Astrocyte (in vitro differentiated cells and primary cell): Measurements from ENCODE around the gene MOV10L1. TPM values are rescaled to one million over a fixed set of nuclear protein-coding genes. Genes with fewer than 3 reads are reported as not detected.
A peak's percentile ranks its signal among the peaks of the same experiment; 100 is the strongest.
"Not testable (repeated sequence)": the region's sequence is repeated elsewhere in the genome, so short reads cannot be mapped to it uniquely, and the experiment has no call there.

ENCODE experiments used
- DNase-seq: peaks from one replicate; pipeline ENCODE4 v3.0.0-alpha.2; 2010; ENCODE audit warnings: low read depth
- FAIRE-seq: peaks from 2 replicates; lab custom pipeline; 2011; peaks lifted over from hg19 to GRCh38; lab: Jason Lieb, UNC
- H2AFZ ChIP-seq: 2 replicates; pipeline ENCODE4 v1.6.0; 2012; ENCODE audit warnings: low read depth, low read length, inconsistent platforms
- H3K27ac ChIP-seq: 2 replicates; pipeline ENCODE4 v1.5.1; 2011; ENCODE audit warnings: low read depth, low read length, inconsistent platforms
- H3K27me3 ChIP-seq: 2 replicates; pipeline ENCODE4 v1.6.0; 2011; ENCODE audit warnings: low read length, inconsistent platforms; ENCODE audit not compliant: insufficient read depth
- H3K36me3 ChIP-seq: 2 replicates; pipeline ENCODE4 v1.5.1; 2011; ENCODE audit warnings: low read length, inconsistent platforms; ENCODE audit not compliant: insufficient read depth
- H3K4me1 ChIP-seq: 2 replicates; pipeline ENCODE4 v1.5.1; 2011; ENCODE audit warnings: low read length, inconsistent platforms; ENCODE audit not compliant: insufficient read depth
- H3K4me2 ChIP-seq: 2 replicates; pipeline ENCODE4 v1.6.0; 2012; ENCODE audit warnings: low read length, inconsistent platforms
- H3K4me3 ChIP-seq: 2 replicates; pipeline ENCODE4 v1.5.1; 2011; ENCODE audit warnings: low read depth, mild to moderate bottlenecking, low read length, inconsistent platforms; ENCODE audit not compliant: insufficient read depth
- H3K79me2 ChIP-seq: 2 replicates; pipeline ENCODE4 v1.6.0; 2012; ENCODE audit warnings: mild to moderate bottlenecking, low read length, inconsistent platforms; ENCODE audit not compliant: insufficient read depth
- H3K9ac ChIP-seq: 2 replicates; pipeline ENCODE4 v1.6.0; 2012; ENCODE audit warnings: mild to moderate bottlenecking, low read length, inconsistent platforms
- H3K9me3 ChIP-seq: 2 replicates; pipeline ENCODE4 v1.5.1; 2012; ENCODE audit warnings: low read depth, mild to moderate bottlenecking, low read length, inconsistent platforms; ENCODE audit not compliant: insufficient read depth
- H4K20me1 ChIP-seq: 2 replicates; pipeline ENCODE4 v1.6.0; 2012; ENCODE audit warnings: low read length, inconsistent platforms; ENCODE audit not compliant: insufficient read depth
- H3K27ac Mint-ChIP-seq: one replicate; pipeline ENCODE4 v1.8.0; 2021; ENCODE audit warnings: mild to moderate bottlenecking, mixed read lengths; ENCODE audit not compliant: unreplicated experiment
- H3K27me3 Mint-ChIP-seq: one replicate; pipeline ENCODE4 v1.8.0; 2021; ENCODE audit warnings: low read depth, mixed read lengths; ENCODE audit not compliant: unreplicated experiment
- H3K36me3 Mint-ChIP-seq: one replicate; pipeline ENCODE4 v1.8.0; 2021; ENCODE audit warnings: low read depth, mixed read lengths; ENCODE audit not compliant: unreplicated experiment
- H3K4me1 Mint-ChIP-seq: one replicate; pipeline ENCODE4 v1.8.0; 2021; ENCODE audit warnings: low read depth, mixed read lengths; ENCODE audit not compliant: unreplicated experiment
- H3K4me3 Mint-ChIP-seq: one replicate; pipeline ENCODE4 v1.8.0; 2021; ENCODE audit warnings: mild to moderate bottlenecking, moderate library complexity, mixed read lengths; ENCODE audit not compliant: unreplicated experiment
- H3K9me3 Mint-ChIP-seq: one replicate; pipeline ENCODE4 v1.8.0; 2021; ENCODE audit warnings: mild to moderate bottlenecking, mixed read lengths; ENCODE audit not compliant: unreplicated experiment
- CTCF ChIP-seq: IDR thresholded peaks from 2 replicates; pipeline ENCODE4 v1.5.1; 2011; ENCODE audit warnings: low read depth, mild to moderate bottlenecking, inconsistent platforms, low read length, moderate library complexity; ENCODE audit not compliant: insufficient read depth
- EZH2 ChIP-seq: IDR thresholded peaks from 2 replicates; pipeline ENCODE4 v1.6.1; 2012; ENCODE audit warnings: mild to moderate bottlenecking, low read length, inconsistent platforms; ENCODE audit not compliant: insufficient read depth
- total RNA-seq: library from RNA; stranded (reverse); gene quantifications from 2 replicates; pipeline ENCODE4 v1.2.1, GENCODE V29; 2021

Gene MOV10L1
- total RNA-seq, 1 donor from 2014 or later, result 0.61 TPM

DNA sequence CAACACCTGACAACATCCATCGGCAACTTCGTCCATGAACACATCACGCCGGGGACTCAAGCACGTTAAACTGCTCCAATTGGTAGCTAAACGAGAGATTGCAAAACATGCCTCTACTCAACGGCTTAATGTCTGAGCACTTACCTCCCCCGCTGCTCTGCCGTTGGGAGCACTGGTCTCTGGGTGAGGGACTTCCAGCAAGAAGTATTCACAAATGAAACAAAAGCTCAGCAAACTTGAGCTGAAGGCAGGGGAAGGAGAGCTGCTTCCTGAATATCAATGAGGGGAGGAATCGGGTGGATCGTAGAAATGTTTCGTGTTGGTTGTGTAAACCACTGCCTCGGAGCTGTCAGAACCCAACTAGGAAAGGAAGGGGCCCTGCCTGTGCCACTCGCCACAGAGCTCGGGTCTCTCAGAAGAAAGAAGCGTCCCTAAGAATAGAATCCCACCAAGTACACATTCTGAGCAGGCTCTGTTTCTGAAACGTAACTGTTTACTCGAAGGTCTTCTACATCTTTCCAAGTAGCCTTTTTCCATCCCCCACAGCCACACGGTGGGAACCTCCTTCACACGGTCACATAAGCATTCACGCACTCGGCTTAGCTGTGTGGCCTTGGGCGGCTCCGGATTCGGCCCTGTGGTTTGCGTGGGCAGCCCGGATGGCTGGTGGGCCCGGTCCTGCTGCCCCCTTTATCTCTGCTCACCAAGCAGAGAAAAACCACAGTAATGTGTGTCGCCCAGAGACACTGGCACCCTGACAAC is 4.4 kb upstream of the MOV10L1 start, which contains the start of gene MLC1:
TSS of gene MLC1 (minus strand) at position 216 of the 762 bp plus-strand sequence. CDS start 524 bp downstream, outside the sequence.
- peaks cover 2% of the 10 kb centered on the region for H3K27me3 ChIP-seq
- peaks cover 11% of the 10 kb centered on the region for H3K9me3 Mint-ChIP-seq
- no peak for TF ChIP-seq CTCF
- no peak for TF ChIP-seq EZH2
- peak; percentile 83 for DNase-seq
- peaks cover 4% of the 10 kb centered on the region for H3K4me1 ChIP-seq
- H3K4me1 Mint-ChIP-seq, result peaks cover 7% of the 10 kb centered on the region
- peak within 1 kb of the TSS; percentile 21 for H3K4me3 ChIP-seq
- peaks cover 13% of the 10 kb centered on the region for H3K27me3 Mint-ChIP-seq
- FAIRE-seq, result no peak
- peak within 1 kb of the TSS; percentile 65 for H2AFZ ChIP-seq
- peak within 1 kb of the TSS; percentile 31 for H3K27ac ChIP-seq
- H3K4me3 Mint-ChIP-seq, result no peak within 1 kb of the TSS
- no peaks in the 10 kb centered on the region for H3K9me3 ChIP-seq
- H3K36me3 Mint-ChIP-seq, result no peaks in the 10 kb centered on the region
- H4K20me1 ChIP-seq, result no peaks in the 10 kb centered on the region
- no peak within 1 kb of the TSS for H3K27ac Mint-ChIP-seq
- no peak within 1 kb of the TSS for H3K4me2 ChIP-seq
- no peaks in the 10 kb centered on the region for H3K36me3 ChIP-seq
- H3K79me2 ChIP-seq, result no peaks in the 10 kb centered on the region
- H3K9ac ChIP-seq, result no peak within 1 kb of the TSS

GRCh38 chr22:50086526-50086925 is 3.3 kb upstream of the MOV10L1 start:
- Mint-ChIP-seq H3K27me3 (peaks cover 13% of the 10 kb centered on the region), H3K4me3 (no peak overlapping the region), H3K9me3 (peaks cover 13% of the 10 kb centered on the region), H3K4me1 (peaks cover 7% of the 10 kb centered on the region), H3K27ac (peak overlapping the region; percentile 7), H3K36me3 (no peaks in the 10 kb centered on the region)
- H3K27me3 ChIP-seq, result peaks cover 2% of the 10 kb centered on the region
- no peak overlapping the region for H3K4me3 ChIP-seq
- H3K4me2 ChIP-seq, result no peak overlapping the region
- H3K9me3 ChIP-seq, result no peaks in the 10 kb centered on the region
- no peak overlapping the region for H2AFZ ChIP-seq
- H3K9ac ChIP-seq, result no peak overlapping the region
- H3K79me2 ChIP-seq, result no peaks in the 10 kb centered on the region
- H3K4me1 ChIP-seq, result peaks cover 4% of the 10 kb centered on the region
- FAIRE-seq, result no peak
- peak; percentile 83 for DNase-seq
- H3K27ac ChIP-seq, result no peak overlapping the region
- TF ChIP-seq EZH2 (no peak), CTCF (no peak)
- no peaks in the 10 kb centered on the region for H4K20me1 ChIP-seq
- H3K36me3 ChIP-seq, result no peaks in the 10 kb centered on the region

DNA sequence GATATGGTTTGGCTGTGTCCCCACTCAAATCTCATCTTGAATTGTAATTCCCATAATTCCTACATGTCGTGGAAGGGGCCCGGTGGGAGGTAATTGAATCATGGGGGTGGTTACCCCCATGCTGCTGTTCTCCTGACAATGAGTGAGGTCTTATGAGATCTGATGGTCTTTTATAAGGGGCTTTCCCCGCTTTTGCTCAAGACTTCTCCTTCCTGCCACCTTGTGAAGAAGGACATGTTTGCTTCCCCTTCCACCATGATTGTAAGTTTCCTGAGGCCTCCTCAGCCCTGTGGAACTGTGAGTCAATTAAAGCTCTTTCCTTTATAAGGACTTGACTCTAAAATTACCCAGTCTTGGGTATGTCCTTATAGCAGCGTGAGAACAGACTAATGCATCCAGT is 2.8 kb upstream of the MOV10L1 start:
- not testable (repeated sequence) for H3K79me2 ChIP-seq, H3K27me3 ChIP-seq, H3K36me3 ChIP-seq, H3K36me3 Mint-ChIP-seq, FAIRE-seq, H2AFZ ChIP-seq, H3K4me3 Mint-ChIP-seq, H3K4me2 ChIP-seq, H3K9ac ChIP-seq, H3K27ac ChIP-seq, H4K20me1 ChIP-seq, H3K9me3 ChIP-seq, H3K27ac Mint-ChIP-seq, H3K4me1 Mint-ChIP-seq, DNase-seq, H3K4me1 ChIP-seq, H3K4me3 ChIP-seq
- peaks cover 12% of the 10 kb centered on the region for H3K27me3 Mint-ChIP-seq
- H3K9me3 Mint-ChIP-seq, result peaks cover 13% of the 10 kb centered on the region
